ENCODE measurements around the gene CYB5R4. TPM values are rescaled to one million over a fixed set of nuclear protein-coding genes. Genes with fewer than 3 reads are reported as not detected.

The CYB5R4 gene
- total RNA-seq, 2 donors from 2014 or later, result 3.3 to 3.9 TPM

- peaks cover 0 to 17% of the 10 kb centered on the region in 2 donors for H3K4me1 ChIP-seq
- no peaks in the 10 kb centered on the region for H3K9me3 ChIP-seq
- no peaks in the 10 kb centered on the region for H3K36me3 ChIP-seq
- no peak for DNase-seq (ENCODE audit: low spot score)
- peaks cover 4 to 7% of the 10 kb centered on the region in 2 donors for H3K27me3 ChIP-seq
- H3K4me3 ChIP-seq, result no peak overlapping the region
- H3K27ac ChIP-seq, result no peak overlapping the region
- no peak for TF ChIP-seq CTCF (IDR thresholded peaks at IDR 0.05)
These were observed 10.4 kb upstream of the CYB5R4 start for GRCh38 chr6:83849127-83849526.

GRCh38 chr6:83849610-83850009, 9.9 kb upstream of the CYB5R4 start:
- no peak for TF ChIP-seq CTCF (IDR thresholded peaks at IDR 0.05)
- Histone ChIP-seq H3K36me3 (no peaks in the 10 kb centered on the region), H3K9me3 (no peaks in the 10 kb centered on the region), H3K27ac (no peak overlapping the region), H3K4me3 (no peak overlapping the region), H3K4me1 (peaks cover 0 to 17% of the 10 kb centered on the region in 2 donors), H3K27me3 (peaks cover 4 to 7% of the 10 kb centered on the region in 2 donors)
- no peak for DNase-seq (ENCODE audit: low spot score)

- no peaks in the 10 kb centered on the region for H3K36me3 ChIP-seq
- no peak for TF ChIP-seq CTCF (IDR thresholded peaks at IDR 0.05)
- H3K27ac ChIP-seq, result no peak overlapping the region
- peaks cover 4 to 7% of the 10 kb centered on the region in 2 donors for H3K27me3 ChIP-seq
- H3K4me3 ChIP-seq, result peak overlapping the region; percentile 21 to 50
- DNase-seq (ENCODE audit: low spot score), result no peak
- no peaks in the 10 kb centered on the region for H3K9me3 ChIP-seq
- H3K4me1 ChIP-seq, result peaks cover 0 to 17% of the 10 kb centered on the region in 2 donors
These were observed 6.8 kb upstream of the CYB5R4 start for GRCh38 chr6:83852528-83853177.

- no peaks in the 10 kb centered on the region for H3K9me3 ChIP-seq
- DNase-seq (ENCODE audit: low spot score), result no peak
- H3K36me3 ChIP-seq, result no peaks in the 10 kb centered on the region
- H3K27ac ChIP-seq, result no peak within 1 kb of the TSS
- peaks cover 0 to 17% of the 10 kb centered on the region in 2 donors for H3K4me1 ChIP-seq
- no peak for TF ChIP-seq CTCF (IDR thresholded peaks at IDR 0.05)
- peaks cover 4 to 7% of the 10 kb centered on the region in 2 donors for H3K27me3 ChIP-seq
- peak within 1 kb of the TSS; percentile 21 to 50 for H3K4me3 ChIP-seq
These were observed 6.1 kb upstream of the CYB5R4 start, which contains the start of gene RIPPLY2 for GRCh38 chr6:83853178-83854000. TSS of gene RIPPLY2 (plus strand) at chr6:83853360. CDS start at chr6:83853417, 57 bp downstream.

- no peak for TF ChIP-seq CTCF (IDR thresholded peaks at IDR 0.05)
- no peak overlapping the region for H3K27ac ChIP-seq
- H3K9me3 ChIP-seq, result no peaks in the 10 kb centered on the region
- no peak for DNase-seq (ENCODE audit: low spot score)
- H3K36me3 ChIP-seq, result no peaks in the 10 kb centered on the region
- H3K4me1 ChIP-seq, result peaks cover 0 to 21% of the 10 kb centered on the region in 2 donors
- H3K4me3 ChIP-seq, result peak overlapping the region; percentile 21 to 50
- H3K27me3 ChIP-seq, result peaks cover 4 to 7% of the 10 kb centered on the region in 2 donors
These were observed 5.4 kb upstream of the CYB5R4 start for GRCh38 chr6:83854001-83854501.
